ENCODE results near the gene TAF10. TPM values are rescaled to one million over a fixed set of nuclear protein-coding genes. Genes with fewer than 3 reads are reported as not detected.
A peak's percentile ranks its signal among the peaks of the same experiment; 100 is the strongest.

Gene TAF10
- total and polyA plus RNA-seq, 4 donors: 10.5 to 58.1 (median 31.5) TPM

- Histone ChIP-seq H3K27ac (ENCODE audit: low read depth in 1 of 2, low read length in 2 of 2) (peak overlapping the region; percentile 19 to 68), H3K4me1 (ENCODE audit: control insufficient read depth in 4 of 4, insufficient read depth in 4 of 4, low read length in 3 of 4) (peaks cover 8 to 41% (median 32%) of the 10 kb centered on the region in 4 donors), H3K27me3 (ENCODE audit: control insufficient read depth in 4 of 4, insufficient read depth in 4 of 4, low read length in 3 of 4) (no peaks in the 10 kb centered on the region), H3K9ac (ENCODE audit: low read depth in 1 of 2, low read length in 2 of 2) (no peak overlapping the region), H3K4me3 (ENCODE audit: low read depth in 1 of 3, low read length in 3 of 3) (no peak overlapping the region), H3K36me3 (ENCODE audit: control insufficient read depth in 4 of 4, insufficient read depth in 3 of 4, low read depth in 1 of 4, low read length in 3 of 4) (peaks cover 3 to 48% (median 29%) of the 10 kb centered on the region in 4 donors), H3K9me3 (ENCODE audit: control insufficient read depth in 4 of 4, low read length in 3 of 4) (no peaks in the 10 kb centered on the region)
- TF ChIP-seq RAD21 (IDR thresholded peaks at IDR 0.05): peak; percentile 33 to 48
- peak; percentile 86 for TF ChIP-seq HNF4A (conservative IDR thresholded peaks at IDR 0.05)
- no peak for TF ChIP-seq ZBTB33 (IDR thresholded peaks at IDR 0.05)
- peak; percentile 49 to 60 for TF ChIP-seq RXRA (IDR thresholded peaks at IDR 0.05)
- TF ChIP-seq GABPA (IDR thresholded peaks at IDR 0.05 in 1 of 2, conservative IDR thresholded peaks at IDR 0.05 in 1 of 2): peak in 1 of 2 donors; percentile 39
- no peak for TF ChIP-seq TAF1 (conservative IDR thresholded peaks at IDR 0.05)
- TF ChIP-seq YY1 (IDR thresholded peaks at IDR 0.05): peak; percentile 73
- no peak for TF ChIP-seq NR2F2 (IDR thresholded peaks at IDR 0.05)
- TF ChIP-seq REST (IDR thresholded peaks at IDR 0.05): peak; percentile 59
- TF ChIP-seq, protein P1, sequence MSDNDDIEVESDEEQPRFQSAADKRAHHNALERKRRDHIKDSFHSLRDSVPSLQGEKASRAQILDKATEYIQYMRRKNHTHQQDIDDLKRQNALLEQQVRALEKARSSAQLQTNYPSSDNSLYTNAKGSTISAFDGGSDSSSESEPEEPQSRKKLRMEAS (IDR thresholded peaks at IDR 0.05): peak; percentile 74
- TF ChIP-seq, protein P2, sequence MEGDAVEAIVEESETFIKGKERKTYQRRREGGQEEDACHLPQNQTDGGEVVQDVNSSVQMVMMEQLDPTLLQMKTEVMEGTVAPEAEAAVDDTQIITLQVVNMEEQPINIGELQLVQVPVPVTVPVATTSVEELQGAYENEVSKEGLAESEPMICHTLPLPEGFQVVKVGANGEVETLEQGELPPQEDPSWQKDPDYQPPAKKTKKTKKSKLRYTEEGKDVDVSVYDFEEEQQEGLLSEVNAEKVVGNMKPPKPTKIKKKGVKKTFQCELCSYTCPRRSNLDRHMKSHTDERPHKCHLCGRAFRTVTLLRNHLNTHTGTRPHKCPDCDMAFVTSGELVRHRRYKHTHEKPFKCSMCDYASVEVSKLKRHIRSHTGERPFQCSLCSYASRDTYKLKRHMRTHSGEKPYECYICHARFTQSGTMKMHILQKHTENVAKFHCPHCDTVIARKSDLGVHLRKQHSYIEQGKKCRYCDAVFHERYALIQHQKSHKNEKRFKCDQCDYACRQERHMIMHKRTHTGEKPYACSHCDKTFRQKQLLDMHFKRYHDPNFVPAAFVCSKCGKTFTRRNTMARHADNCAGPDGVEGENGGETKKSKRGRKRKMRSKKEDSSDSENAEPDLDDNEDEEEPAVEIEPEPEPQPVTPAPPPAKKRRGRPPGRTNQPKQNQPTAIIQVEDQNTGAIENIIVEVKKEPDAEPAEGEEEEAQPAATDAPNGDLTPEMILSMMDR (IDR thresholded peaks at IDR 0.05; ENCODE audit: low read depth, low read length, missing input control): no peak
- TF ChIP-seq FOXA1 (IDR thresholded peaks at IDR 0.05): no peak
- peak; percentile 75 for TF ChIP-seq SP1 (IDR thresholded peaks at IDR 0.05)
- TF ChIP-seq EGR1 (IDR thresholded peaks at IDR 0.05; ENCODE audit: low read depth in 2 of 2): peak in 1 of 2 donors; percentile 19
- TF ChIP-seq JUND (IDR thresholded peaks at IDR 0.05): peak in 1 of 2 donors; percentile 67
- TF ChIP-seq, protein P3, sequence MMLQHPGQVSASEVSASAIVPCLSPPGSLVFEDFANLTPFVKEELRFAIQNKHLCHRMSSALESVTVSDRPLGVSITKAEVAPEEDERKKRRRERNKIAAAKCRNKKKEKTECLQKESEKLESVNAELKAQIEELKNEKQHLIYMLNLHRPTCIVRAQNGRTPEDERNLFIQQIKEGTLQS (IDR thresholded peaks at IDR 0.05): no peak
- no peak for TF ChIP-seq FOXA2 (IDR thresholded peaks at IDR 0.05)
- peak; percentile 55 for TF ChIP-seq HNF4G (IDR thresholded peaks at IDR 0.05)
- WGBS: 38% methylated on average over 3 of the region's 3 CpGs
- peak; percentile 32 for DNase-seq (ENCODE audit: low spot score)
Measured at GRCh38 chr11:6598555-6598954, 13.5 kb downstream of the TAF10 start.
